Measurements from ENCODE around the gene CSTB. TPM values are rescaled to one million over a fixed set of nuclear protein-coding genes. Genes with fewer than 3 reads are reported as not detected.

The CSTB gene
- total RNA-seq, 2 experiments from 2014 or later = 44.0 to 44.1 TPM

DNA sequence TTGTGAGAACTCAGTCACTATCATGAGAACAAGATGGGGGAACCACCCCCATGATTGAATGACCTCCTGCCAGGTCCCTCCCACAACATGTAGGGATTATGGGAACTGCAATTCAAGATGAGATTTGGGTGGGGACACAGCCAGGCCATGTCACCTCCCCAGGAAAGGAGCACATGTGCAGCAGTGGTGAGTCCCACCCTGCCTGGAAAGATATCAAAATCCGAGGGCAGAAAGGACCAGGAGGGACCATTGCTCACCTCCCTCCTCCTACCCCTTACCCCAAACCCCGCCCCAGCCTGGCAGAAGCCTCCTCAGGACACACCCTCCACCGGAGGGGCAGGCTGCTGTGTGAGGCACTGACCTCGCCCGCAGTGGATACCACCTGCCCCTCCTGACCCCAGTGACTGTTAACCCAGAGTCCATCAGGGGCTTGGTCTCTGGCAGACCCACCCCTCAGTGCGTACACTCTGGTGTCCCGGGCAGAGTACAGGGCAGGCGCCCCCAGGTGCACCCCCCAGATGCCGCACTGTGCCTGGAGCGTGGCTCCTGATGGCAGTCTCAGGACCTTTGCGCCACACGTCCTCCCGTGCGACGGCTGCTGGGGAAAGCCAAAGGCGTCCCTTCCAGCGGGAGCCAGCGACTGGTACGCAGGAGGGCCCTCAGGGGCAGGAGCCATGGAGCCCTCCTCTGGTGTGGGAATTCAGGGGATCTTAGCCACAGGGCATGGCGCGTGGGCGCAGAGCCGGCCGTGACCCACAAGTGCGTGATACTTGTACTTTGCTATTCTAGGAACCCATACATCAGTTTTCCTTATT is 36.3 kb downstream of the CSTB start:
- ChIA-PET CTCF (no interaction called here), POLR2A (no interaction called here)

DNA sequence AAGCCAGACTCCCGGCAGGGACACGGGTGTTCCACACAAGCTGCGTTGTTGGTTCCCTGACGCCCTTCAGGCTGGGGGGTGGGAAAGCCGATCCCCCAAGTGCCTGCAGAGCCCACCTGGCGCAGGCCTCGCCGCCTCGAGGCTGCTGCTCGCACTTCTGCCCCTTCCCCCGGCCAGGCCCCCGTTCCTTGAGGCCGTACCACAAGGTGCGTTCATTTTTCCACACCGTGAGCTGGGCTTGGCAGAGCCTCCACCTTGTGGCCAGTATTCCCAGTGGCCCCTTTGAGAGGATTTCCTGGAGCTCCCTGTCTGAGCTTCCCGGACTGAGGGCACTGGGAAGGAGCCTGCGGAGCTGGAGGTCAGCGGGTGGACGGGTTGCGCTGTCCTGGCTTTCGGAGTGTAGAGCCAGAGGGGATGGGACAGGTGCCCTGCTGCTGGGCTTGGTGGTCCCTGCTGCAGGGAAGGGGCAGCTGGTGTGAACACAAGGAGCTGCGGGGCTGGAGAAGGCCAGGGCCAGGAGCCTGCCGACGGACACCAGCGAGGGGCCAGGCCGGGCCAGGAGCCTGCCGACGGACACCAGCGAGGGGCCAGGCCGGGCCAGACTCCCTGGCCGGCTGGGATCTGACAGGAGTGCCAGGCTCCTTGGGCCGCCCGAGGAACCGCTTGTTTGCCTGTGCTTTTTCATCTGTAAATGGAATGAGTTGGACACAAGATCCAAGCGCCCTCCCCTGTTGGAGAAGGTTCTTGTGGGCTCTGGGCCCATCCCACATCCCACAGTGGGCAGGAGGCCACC is 38.8 kb downstream of the CSTB start:
- ChIA-PET CTCF (no interaction called here), POLR2A (no interaction called here)

DNA sequence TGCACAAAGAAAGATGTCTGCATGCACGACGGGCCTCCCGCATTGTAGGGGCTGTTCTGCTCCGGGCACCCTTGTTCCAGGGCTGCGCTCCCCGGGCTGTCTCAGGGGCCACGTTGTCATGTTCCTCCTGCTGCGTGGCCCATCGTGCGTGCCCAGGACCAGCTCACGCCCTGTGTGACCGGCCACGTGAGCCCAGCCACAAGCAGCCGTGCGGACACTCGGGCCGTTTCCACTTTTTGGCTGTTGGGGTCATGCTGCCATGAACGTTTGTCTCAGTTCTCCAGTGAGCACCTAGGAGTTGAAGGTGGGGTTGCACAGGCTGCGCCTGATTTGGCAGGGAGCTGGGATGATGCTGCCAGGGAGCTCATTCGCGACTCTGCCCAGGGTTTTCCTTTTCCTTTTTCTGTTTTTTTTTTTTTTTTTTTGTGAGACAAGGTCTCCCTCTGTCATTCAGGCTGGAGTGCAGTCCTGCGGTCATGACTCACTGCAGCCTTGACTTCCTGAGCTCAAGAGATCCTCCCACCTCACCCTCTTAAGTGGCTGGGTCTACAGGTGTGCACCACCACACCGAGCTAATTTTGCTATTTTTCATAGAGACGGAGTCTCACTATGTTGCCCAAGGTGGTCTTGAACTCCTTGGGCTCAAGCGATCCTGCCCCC is 39.8 kb downstream of the CSTB start:
- CTCF ChIA-PET = interaction anchor here (0.6 kb wide), 1 partner anchor 12 kb away, joined by 3 read pairs; no protein-coding TSS in a partner anchor
- POLR2A ChIA-PET = no interaction called here

DNA sequence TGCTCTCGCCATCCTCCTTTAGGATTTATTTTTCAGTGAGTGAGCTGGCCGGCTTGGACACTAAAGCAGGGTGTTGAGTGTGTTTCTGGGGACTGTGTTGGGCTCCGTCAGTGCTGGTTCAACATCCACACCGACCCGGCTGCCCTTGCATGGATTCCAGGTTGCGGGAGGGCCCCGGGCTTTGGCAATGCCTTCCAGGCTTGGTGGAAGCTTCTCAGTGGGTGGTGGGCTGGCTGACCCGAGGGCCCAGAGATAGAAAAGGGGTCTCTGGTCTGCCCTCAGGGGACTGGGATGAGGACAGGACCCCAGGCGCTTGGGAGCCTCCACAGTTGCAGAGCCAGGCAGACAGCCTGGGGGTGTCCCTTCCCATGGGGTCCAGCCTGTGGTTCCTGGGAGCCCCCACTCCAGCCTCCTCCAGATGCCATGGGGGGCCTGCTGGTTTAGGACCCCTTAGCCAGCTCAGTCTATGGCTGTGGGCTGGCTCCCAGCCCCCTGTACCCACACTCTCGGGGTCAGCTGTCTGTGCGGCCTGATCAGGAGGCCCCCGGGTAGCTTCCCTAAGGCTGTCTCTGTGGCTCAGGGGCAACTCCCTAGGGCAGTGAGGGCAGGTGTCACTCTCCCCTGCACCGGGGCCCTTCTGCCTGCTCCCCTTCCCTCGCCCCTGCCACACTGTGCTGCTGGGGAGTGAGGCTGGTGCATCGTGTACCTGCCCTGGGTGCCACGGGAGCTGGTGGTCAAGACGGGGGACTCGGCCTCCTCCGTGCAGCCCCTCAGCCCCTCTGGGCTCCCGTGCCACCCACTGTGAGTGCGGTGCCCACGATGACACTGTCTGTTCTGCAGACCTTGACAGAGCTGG is 40.6 kb downstream of the CSTB start:
- CTCF ChIA-PET = interaction anchor here (0.5 kb wide), 1 partner anchor 77 kb away, joined by 3 read pairs; no protein-coding TSS in a partner anchor
- POLR2A ChIA-PET = no interaction called here

DNA sequence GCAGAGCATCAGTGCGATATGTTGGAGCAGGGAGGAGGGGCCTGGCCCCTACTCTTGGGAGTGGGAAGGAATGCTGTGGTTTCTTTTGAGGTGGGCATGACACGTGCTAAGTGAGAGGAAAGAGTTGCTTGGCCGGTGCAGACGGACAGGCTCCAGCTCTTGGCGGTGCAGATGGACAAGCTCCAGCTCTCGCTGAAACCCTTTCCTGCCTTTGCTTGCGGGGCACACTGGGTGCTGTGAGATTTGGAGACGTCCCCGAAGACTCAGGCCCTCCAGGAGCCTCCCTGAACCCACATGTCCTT is 41.2 kb downstream of the CSTB start:
- CTCF ChIA-PET = no interaction called here

DNA sequence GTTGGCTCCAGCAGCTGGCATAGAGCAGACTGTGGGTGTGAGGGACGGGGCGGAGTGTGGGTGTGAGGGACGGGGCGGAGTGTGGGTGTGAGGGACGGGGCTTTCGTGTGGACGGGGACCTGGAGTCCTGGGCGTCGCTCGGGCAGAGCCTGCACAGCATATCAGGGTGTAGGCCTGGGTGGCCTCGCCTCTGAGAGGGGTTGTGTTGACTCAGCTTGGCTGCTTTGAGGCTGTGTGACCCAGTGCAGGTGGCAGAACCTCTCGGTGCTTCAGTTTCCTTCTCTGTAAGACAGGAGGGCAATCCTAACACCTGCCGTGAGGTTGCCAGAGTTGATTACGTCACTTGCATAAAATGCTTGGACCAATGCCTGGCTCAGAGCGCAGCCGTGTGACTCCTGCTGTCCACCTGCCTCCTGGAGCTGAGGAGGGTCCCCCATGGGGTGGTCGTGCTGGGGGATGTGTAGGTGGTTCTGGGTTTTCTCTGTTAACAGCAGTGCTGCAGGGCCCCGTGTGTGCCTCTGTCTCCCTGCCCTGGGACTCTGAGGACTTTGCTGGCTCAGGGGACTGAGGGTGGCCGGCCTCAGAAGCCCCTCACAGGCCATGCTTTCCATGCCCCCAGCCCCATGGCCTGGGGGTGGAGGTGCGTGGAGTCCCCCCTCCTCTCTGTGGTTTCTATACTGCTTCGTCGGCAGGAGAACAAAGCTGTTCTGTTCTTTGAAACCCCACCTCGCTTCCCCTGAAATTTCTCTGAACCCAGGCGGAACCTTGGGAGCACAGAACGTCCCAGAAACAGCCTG is 41.8 kb downstream of the CSTB start:
- CTCF ChIA-PET = no interaction called here

More for the DNA sequence above, 41.2 kb downstream of the CSTB start:
- POLR2A ChIA-PET = no interaction called here

DNA sequence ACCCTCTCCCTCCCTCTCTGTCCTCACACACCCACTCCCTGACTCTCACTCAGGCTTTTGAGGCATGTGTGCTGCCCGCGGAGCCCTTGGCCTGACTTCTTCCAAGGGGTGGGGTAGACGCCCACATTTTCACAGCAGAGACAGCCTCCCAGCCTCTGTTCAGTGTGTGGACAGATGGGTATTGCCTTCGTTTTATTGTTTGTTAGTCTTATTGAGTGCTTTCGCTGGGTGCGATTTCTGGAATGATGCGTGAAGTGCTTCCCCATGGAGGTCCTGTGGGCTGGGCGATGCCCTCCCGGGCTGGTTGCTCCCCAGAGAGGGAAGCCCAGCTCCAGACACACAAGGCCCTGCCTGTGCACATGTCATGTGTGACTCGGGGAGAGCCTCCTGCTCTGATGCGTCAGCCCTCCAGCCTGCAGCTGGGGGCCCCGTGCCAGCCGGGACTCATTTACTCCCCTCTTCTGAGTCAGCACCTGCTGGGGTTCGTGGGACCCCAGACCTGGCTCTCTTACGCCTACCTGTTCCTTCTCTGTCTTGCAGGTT is 42.5 kb downstream of the CSTB start:
- ChIA-PET CTCF (interaction anchor here (1.2 kb wide), 1 partner anchor 241 kb away, joined by 3 read pairs; no protein-coding TSS in a partner anchor), POLR2A (no interaction called here)

More for the DNA sequence above, 41.8 kb downstream of the CSTB start:
- POLR2A ChIA-PET = no interaction called here

DNA sequence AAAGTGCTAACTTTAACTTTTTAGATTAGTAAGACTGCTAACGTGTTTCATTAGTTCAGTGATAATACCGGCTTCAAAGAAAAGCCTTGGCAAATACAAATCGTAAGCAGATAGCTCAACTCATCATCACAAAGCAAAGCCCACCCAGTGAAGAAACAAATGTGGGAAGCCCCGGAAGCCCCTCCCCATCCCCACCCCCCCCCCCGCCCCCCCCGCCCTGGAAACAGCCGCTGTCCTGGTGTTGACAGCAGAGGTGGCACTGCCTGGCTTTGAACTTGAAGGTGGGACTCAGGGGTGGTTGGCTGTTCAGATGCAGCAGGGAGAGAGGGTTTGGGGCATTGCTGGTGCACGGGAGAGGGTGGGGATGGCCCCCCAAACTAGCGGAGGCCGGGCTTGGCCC is 43.0 kb downstream of the CSTB start:
- ChIA-PET CTCF (interaction anchor here (1.2 kb wide), 1 partner anchor 242 kb away, joined by 3 read pairs; no protein-coding TSS in a partner anchor), POLR2A (no interaction called here)

DNA sequence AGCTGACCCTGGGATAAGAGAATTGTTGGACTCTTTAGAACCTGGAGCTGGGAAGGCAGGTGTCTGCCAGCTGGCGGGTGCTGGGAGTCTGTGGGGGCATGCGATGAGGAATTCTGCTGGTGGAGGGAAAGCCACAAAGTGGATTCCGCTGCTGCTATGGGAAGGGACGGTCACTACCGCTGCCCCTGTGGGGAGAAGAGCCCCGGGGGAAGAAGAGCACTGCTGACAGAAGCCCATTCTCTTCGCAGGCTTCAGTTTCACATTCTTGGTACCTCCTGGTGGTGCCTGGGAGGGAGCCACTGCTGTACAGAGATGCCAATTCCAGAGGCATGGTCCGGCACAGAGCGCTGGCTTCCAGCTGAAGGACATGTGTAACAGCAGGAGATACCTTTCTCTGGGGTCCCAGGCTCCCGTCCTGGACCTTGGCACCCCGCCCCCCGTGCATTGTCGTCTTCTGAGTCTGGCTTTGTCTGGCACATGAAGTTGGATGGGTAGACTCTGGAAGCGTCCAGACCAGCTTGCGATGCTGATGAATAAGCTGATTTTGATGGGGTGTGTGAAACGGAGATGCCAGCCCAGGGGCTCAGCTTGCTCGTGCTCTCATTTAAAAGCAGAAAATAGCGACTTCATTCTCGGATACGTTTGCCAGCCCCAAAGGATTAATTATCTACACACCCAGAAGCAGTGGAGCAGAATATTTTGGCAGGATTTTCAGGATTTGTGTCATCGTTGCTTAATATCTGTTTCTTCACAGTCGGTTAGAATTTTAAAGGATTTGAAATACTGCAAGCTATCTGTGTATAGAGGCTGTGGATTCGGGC is 44.0 kb downstream of the CSTB start:
- ChIA-PET CTCF (interaction anchor here (1.2 kb wide), 1 partner anchor 243 kb away, joined by 3 read pairs; no protein-coding TSS in a partner anchor), POLR2A (no interaction called here)

DNA sequence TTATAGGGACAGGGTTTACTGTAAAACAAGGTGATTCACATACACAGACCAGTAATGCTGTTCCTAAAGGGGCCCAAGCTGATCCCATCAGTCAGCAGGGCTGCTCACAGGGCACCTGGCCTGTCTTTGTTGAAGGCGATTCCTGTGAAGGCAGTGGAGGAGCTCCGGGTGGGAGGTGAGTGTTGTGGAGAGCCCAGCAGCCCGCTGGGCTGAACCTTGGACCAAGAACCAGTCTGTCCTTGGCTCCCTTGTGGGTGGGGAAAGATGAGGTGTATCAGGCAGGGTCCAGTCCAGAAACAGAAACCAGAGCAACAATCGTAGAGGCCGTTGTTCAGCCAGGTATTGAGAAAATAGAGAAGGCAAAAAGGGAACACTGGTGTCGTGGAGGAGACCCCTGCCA is 44.6 kb downstream of the CSTB start:
- CTCF ChIA-PET = no interaction called here
- POLR2A ChIA-PET = no interaction called here

DNA sequence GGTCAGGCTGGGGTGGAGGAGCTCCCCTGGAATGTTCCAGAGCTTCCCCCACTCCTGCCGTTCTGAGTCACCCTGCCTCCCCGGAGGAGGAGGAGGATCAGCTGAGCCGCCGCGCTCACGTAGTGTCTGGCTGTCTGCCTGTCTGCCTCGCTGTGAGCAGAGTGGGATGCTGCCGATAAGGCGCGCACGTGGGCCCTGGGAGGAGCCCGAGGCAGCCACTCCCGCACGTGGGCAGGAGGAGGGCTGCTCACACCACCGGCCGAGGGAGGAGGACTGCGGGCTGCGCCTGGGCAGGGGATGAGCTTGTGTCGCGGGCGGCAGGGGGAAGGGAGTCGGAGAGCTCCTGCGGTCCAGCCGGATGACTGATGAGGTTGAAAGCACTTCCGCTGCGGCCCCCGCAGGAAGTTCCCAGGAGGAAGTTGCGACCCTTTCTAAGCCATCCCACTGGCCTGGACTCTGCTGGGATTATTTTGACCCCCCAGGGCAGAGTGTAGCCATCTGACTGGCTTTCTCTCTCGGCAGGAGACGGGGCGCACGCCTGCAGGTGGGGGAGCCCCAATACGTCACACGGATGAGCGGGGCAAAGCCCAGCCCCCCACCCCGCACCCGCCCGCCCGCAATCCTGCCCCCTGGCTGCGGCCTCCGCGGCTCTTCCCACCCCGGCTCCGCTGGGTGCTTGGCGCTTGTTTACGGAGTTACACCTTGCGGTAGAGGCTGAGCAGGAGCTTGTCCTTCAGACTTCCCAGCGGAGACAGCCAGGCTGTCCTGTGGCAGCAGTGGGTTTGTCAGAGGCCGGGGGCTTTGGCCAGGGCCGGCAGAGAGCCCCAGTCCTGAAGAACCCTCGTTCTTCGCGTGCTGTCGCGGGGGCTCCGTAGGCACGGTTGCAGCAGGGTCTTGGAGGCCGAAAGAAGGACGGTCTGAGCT is 47.4 kb downstream of the CSTB start:
- ChIA-PET POLR2A (interaction anchor here (0.5 to 1.4 kb wide), 5 partner anchors 9 to 68 kb away, joined by 3 to 20 read pairs (median 3); partner anchors contain the start of genes PDXK and RRP1), CTCF (interaction anchor here (0.6 to 2.2 kb wide), 6 partner anchors 9 to 347 kb away, joined by 3 to 10 read pairs (median 4); no protein-coding TSS in a partner anchor)

DNA sequence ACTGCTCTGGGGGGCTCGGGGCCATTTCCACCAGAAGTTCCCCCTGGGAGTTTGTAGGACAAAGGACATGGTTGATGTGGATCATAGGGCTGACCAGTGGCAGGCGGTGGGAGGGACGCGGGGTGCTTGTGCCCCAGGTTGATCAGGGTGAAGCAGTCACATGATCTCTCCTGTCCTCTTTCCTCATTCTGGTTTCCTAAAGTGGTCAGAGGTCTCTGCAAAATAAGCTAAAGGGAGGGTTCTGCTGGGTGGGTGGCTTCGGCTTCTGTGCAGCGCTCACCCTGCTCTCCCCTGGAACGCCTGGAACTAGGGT is 48.0 kb downstream of the CSTB start:
- ChIA-PET CTCF (interaction anchor here (0.6 to 2.2 kb wide), 5 partner anchors 8 to 348 kb away, joined by 3 to 10 read pairs (median 4); no protein-coding TSS in a partner anchor), POLR2A (interaction anchor here (1.3 to 1.4 kb wide), 3 partner anchors 8 to 68 kb away, joined by 3 to 20 read pairs (median 7); partner anchors contain the start of gene PDXK)

DNA sequence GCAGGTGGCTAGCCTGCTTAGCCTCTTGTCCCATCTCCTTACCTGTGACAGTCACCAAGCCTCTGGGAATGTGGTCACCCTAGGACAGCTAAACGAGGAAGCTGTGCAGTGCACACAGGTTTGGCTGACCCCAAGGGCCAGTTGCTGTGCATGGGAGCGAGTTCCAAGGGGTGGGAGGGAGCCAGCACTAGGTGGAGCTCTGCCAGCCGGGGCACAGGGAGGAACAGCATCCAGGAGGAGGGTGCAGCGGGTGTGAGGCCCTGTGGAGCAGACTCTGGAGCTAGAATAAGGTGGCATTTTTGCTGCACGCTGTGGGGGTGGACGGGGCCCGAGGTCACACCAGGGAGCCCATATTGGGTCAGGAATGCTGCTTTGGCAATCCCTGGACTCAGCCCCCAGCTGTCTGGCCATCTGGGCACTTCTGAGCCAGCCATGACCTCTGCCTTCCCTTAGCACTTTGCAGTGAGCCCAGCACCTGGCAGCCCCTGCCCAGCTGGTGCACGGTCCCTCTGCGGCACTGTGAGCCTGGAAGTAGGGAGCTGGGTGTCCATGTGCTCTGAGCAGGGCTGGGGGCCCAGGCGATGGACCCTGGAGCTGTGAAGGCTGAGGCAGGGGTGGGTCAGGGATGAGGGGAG is 48.5 kb downstream of the CSTB start:
- CTCF ChIA-PET = interaction anchor here (1.1 to 2.2 kb wide), 3 partner anchors 8 to 248 kb away, joined by 4 to 10 read pairs (median 10); no protein-coding TSS in a partner anchor
- POLR2A ChIA-PET = interaction anchor here (1.4 kb wide), 2 partner anchors 8 to 21 kb away, joined by 3 to 20 read pairs; partner anchors contain the start of gene PDXK

DNA sequence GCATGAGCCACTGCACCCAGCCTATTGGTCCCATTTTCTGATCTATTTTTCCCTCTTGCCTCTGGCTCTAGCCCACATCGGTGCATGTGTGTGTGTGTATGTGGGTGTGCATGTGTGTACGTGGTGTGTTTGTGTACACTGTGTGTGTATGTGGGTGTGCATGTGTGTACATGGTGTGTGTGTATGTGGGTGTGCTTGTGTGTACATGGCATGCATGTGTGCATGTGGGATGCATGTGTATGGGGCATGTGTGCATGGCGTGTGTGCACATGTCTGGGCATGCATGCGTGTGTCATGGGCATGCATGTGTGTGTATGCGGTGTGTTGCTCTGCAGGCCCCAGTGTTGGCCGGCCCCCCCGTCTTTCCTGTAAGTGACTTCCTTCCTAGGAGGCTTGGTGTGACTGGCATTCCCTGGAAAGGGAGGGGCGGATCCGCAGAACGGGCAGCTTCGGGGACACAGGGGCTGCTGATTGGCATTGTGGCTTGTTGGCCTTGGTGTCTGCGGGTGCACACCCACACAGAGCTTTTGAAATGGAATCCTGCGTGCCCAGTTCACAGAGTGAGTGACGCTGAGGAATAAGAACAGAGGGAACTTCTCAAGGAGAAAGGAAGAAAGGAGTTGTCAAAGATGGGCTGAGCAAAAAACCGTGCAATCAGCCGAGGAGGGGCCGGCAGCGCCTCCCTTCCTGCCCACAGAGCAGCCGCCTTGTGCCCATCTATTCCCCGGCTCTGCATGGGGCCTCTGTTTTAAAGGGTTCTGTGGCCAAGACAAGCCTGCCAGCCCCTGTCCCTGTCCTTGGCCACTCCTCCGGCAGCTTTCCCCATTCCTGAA is 49.2 kb downstream of the CSTB start:
- ChIA-PET POLR2A (no interaction called here), CTCF (interaction anchor here (0.7 kb wide), 1 partner anchor 23 kb away, joined by 5 read pairs; no protein-coding TSS in a partner anchor)

Measured in activated CD8-positive, alpha-beta memory T cell treated with anti-CD3 and anti-CD28 coated beads for 36 hours (primary cell).